Endothelial cell of umbilical vein (primary cell): ENCODE measurements around the gene ABCA8. TPM values are rescaled to one million over a fixed set of nuclear protein-coding genes. Genes with fewer than 3 reads are reported as not detected.

Experiments used
- BruUV-seq: library from RNA; stranded (reverse); fragments of 400-500 nt; replicated peaks from 2 replicates; lab custom pipeline; 2021; lab: Mats Ljungman, UMichigan
- CTCF ChIA-PET: fragments of 300-600, 350-600 bp; sonication (Branson Sonifier 250); formaldehyde crosslinking; loops from one replicate; lab custom pipeline; 2021; ENCODE audit warnings: antibody characterized with exemption, inconsistent platforms; lab: Charles Lee
- POLR2A ChIA-PET: fragments of 300-600, 350-600 bp; sonication (Branson Sonifier 250); formaldehyde crosslinking; loops from one replicate; lab custom pipeline; 2021; ENCODE audit warnings: antibody characterized with exemption, inconsistent platforms; lab: Charles Lee
- DNase-seq: peaks from one replicate; pipeline ENCODE4 v3.0.0-alpha.2; 2011; ENCODE audit warnings: low read depth, low spot score
- FAIRE-seq: peaks from 2 replicates; lab custom pipeline; 2011; peaks lifted over from hg19 to GRCh38; lab: Jason Lieb, UNC
- H2AFZ ChIP-seq: 2 replicates; pipeline ENCODE4 v1.6.0; 2012; ENCODE audit warnings: low read depth, low read length, control low read depth, inconsistent platforms
- H3K27ac ChIP-seq: 2 replicates; pipeline ENCODE4 v1.5.1; 2011; ENCODE audit warnings: low read depth, mild to moderate bottlenecking, control low read depth, low read length, moderate library complexity; ENCODE audit not compliant: insufficient read depth
- H3K27me3 ChIP-seq, 2 experiments: 2 replicates each; pipeline versions ENCODE4 v1.6.0 to v1.6.1; 2011; ENCODE audit warnings: low read length in 2 of 2, mixed read lengths in 1 of 2; ENCODE audit not compliant: control insufficient read depth in 2 of 2, insufficient read depth in 2 of 2
- H3K36me3 ChIP-seq, 2 experiments: 2 replicates in 1 of 2; 3 replicates in 1 of 2; pipeline ENCODE4 v1.5.1; 2011; ENCODE audit warnings: low read length in 2 of 2, mild to moderate bottlenecking in 1 of 2, moderate library complexity in 1 of 2; ENCODE audit not compliant: control insufficient read depth in 2 of 2, insufficient read depth in 2 of 2; ENCODE audit errors: extremely low read depth in 1 of 2
- H3K4me1 ChIP-seq: 3 replicates; pipeline ENCODE4 v1.5.1; 2011; ENCODE audit warnings: mild to moderate bottlenecking, low read length; ENCODE audit not compliant: control insufficient read depth, insufficient read depth; ENCODE audit errors: extremely low read depth
- H3K4me2 ChIP-seq: 2 replicates; pipeline ENCODE4 v1.6.1; 2011; ENCODE audit warnings: low read length, control low read depth, mixed read lengths; ENCODE audit not compliant: insufficient read depth
- H3K4me3 ChIP-seq, 3 experiments: fragments of 200-600 bp in 1 of 3; sonication (generic), shearing (Covaris generic) in 1 of 3; replicated peaks in 1 of 3; 2 replicates each; pipeline ENCODE4 v1.5.1; 2011 to 2016; ENCODE audit warnings: control low read depth in 3 of 3, low read length in 3 of 3, mild to moderate bottlenecking in 2 of 3, inconsistent platforms in 1 of 3, low read depth in 1 of 3, moderate library complexity in 1 of 3; ENCODE audit not compliant: insufficient read depth in 1 of 3
- H3K79me2 ChIP-seq: 2 replicates; pipeline ENCODE4 v1.6.0; 2012; ENCODE audit warnings: low read length, inconsistent platforms; ENCODE audit not compliant: control insufficient read depth, insufficient read depth
- H3K9ac ChIP-seq: replicated peaks from 2 replicates; pipeline ENCODE3; 2011; ENCODE audit warnings: low read length, control low read depth; ENCODE audit not compliant: insufficient read depth; ENCODE audit errors: extremely low read depth
- H3K9me1 ChIP-seq: replicated peaks from 3 replicates; pipeline ENCODE4 v1.6.0; 2011; ENCODE audit warnings: mild to moderate bottlenecking, low read length; ENCODE audit not compliant: control insufficient read depth, insufficient read depth; ENCODE audit errors: extremely low read depth
- H3K9me3 ChIP-seq: replicated peaks from 2 replicates; pipeline ENCODE4 v1.5.1; 2012; ENCODE audit warnings: low read length, inconsistent platforms; ENCODE audit not compliant: control insufficient read depth, insufficient read depth
- H4K20me1 ChIP-seq: replicated peaks from 2 replicates; pipeline ENCODE3; 2011; ENCODE audit warnings: mild to moderate bottlenecking, low read length; ENCODE audit not compliant: control insufficient read depth, insufficient read depth; ENCODE audit errors: extremely low read depth
- EZH2 ChIP-seq: IDR thresholded peaks from 2 replicates; pipeline ENCODE4 v1.6.1; 2012; ENCODE audit warnings: borderline replicate concordance, low read depth, mild to moderate bottlenecking, moderate library complexity, low read length, inconsistent platforms; ENCODE audit not compliant: severe bottlenecking
- FOS ChIP-seq: IDR thresholded peaks from 2 replicates; pipeline ENCODE4 v1.6.1; 2011; ENCODE audit warnings: mild to moderate bottlenecking, low read length, moderate library complexity, borderline replicate concordance; ENCODE audit not compliant: insufficient read depth
- GATA2 ChIP-seq: IDR thresholded peaks from 2 replicates; pipeline ENCODE4 v1.7.0; 2011; ENCODE audit warnings: low read depth, mild to moderate bottlenecking, moderate library complexity, mixed read lengths, low read length; ENCODE audit not compliant: insufficient read length, insufficient read depth
- JUN ChIP-seq: IDR thresholded peaks from 2 replicates; pipeline ENCODE4 v1.6.1; 2011; ENCODE audit warnings: borderline replicate concordance, low read depth; ENCODE audit not compliant: insufficient read length, insufficient read depth
- MYC ChIP-seq: IDR thresholded peaks from one replicate; pipeline ENCODE4 v1.6.1; 2011; ENCODE audit warnings: mild to moderate bottlenecking, low read depth, low read length
- POLR2A ChIP-seq: IDR thresholded peaks from 2 replicates; pipeline ENCODE4 v1.6.1; 2012; ENCODE audit warnings: low read depth, mild to moderate bottlenecking, control low read depth, low read length
- POLR2AphosphoS5 ChIP-seq: IDR thresholded peaks from 2 replicates; pipeline ENCODE4 v1.6.1; 2012; ENCODE audit warnings: low read depth, mild to moderate bottlenecking, control low read depth, low read length, moderate library complexity; ENCODE audit not compliant: insufficient read depth
- dilution Hi-C: fragments of 300-500 bp; cut with MboI; formaldehyde crosslinking; loops from one replicate; pipeline ENCODE4 v1.15.0; 2019; ENCODE audit warnings: low sequenced_read_pairs; ENCODE audit not compliant: extremely low pct_ligation_motif_present
- intact Hi-C: fragments of 100-400 bp; cut with micrococcal nuclease; formaldehyde crosslinking; loops from one replicate; pipeline ENCODE4 v1.10.0; 2022
- polyA plus RNA-seq, 4 experiments: library from polyadenylated mRNA; depleted of rRNA in 3 of 4; stranded (reverse) in 3 of 4; unstranded in 1 of 4; fragments of >200 nt; gene quantifications; 2 replicates each; pipeline versions ENCODE4 v1.2.1 to v1.2.3, GENCODE V29; 2011 to 2012; ENCODE audit warnings: missing spikeins in 1 of 4
- total RNA-seq: library from RNA; stranded (reverse); gene quantifications from 2 replicates; pipeline ENCODE4 v1.2.3, GENCODE V29; 2021
- TF ChIP-seq, protein P1 (sequence below): IDR thresholded peaks from 2 replicates; pipeline ENCODE4 v1.6.1; 2011; ENCODE audit not compliant: insufficient read depth, insufficient read length
- TF ChIP-seq, protein P2 (sequence below), 2 donors: IDR thresholded peaks; 1 replicate in 1 of 2; 2 replicates in 1 of 2; pipeline ENCODE4 v1.5.1; 2011; ENCODE audit warnings: low read length in 2 of 2, mild to moderate bottlenecking in 2 of 2, moderate library complexity in 2 of 2, control low read depth in 1 of 2, inconsistent platforms in 1 of 2, low read depth in 1 of 2; ENCODE audit not compliant: insufficient read depth in 1 of 2; ENCODE audit errors: extremely low read depth in 1 of 2

The ABCA8 gene
- total and polyA plus RNA-seq, 2 donors (not counting 3 experiments of a cell fraction or from before 2014, with no cell fraction given), result 0.99 to 1.7 TPM

DNA sequence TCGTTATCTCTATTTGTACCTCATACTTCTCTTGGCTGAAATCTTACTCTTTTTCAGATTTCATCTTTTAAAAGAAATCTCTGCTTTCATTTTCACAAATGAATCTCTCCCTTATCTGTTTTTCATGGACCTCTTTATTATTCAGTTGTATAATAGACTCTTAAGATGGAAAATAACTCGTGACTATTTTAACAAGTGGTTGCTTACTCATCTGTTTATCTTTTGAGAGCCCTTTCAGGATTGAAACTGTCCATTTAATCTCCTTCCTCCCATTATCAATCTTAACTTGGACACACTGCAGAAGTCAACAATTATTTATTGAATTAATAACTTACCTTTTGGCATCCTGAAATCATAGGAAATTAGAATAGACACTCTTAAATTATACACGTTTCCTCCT is 68.8 kb downstream of the ABCA8 start:
- no peak overlapping the region for H3K4me3 ChIP-seq
- H3K4me1 ChIP-seq, result peaks cover 3% of the 10 kb centered on the region
- no TSS peak for BruUV-seq
- H3K9me3 ChIP-seq, result no peaks in the 10 kb centered on the region
- H4K20me1 ChIP-seq, result no peaks in the 10 kb centered on the region
- H3K4me2 ChIP-seq, result no peak overlapping the region
- dilution Hi-C loops (no loop called here), intact Hi-C loops (no loop called here)
- CTCF ChIA-PET, result interaction anchor here (1.2 kb wide), 1 partner anchor 21 kb away, joined by 4 read pairs; no protein-coding TSS in a partner anchor
- FAIRE-seq, result no peak
- POLR2A ChIA-PET, result no interaction called here
- no peak overlapping the region for H3K9ac ChIP-seq
- H3K79me2 ChIP-seq, result no peaks in the 10 kb centered on the region
- no peak for DNase-seq
- TF ChIP-seq EZH2 (no peak), FOS (peak; percentile 22)
- H3K36me3 ChIP-seq, result no peaks in the 10 kb centered on the region
- no peak overlapping the region for H3K27ac ChIP-seq
- H3K27me3 ChIP-seq, result no peaks in the 10 kb centered on the region
- peak overlapping the region; percentile 20 for H2AFZ ChIP-seq
- H3K9me1 ChIP-seq, result no peaks in the 10 kb centered on the region

DNA sequence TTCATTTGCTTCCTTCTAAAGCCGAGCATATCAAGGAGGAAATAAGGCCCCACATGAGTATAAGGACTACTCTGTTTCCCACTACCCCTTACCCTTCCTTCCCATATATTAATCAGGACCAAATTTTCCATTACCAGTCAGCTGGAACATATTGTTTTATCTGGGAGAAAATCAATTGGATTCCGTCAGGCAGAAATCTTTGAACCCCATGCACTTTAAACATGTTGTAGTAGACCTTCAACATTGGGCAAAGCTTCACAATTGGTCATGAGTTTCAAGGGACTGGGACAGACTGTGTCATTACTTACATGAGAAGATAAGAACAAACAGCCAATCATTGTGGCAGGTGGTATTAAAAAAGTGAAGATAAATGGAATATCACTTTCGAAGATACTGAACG is 70.3 kb downstream of the ABCA8 start:
- Histone ChIP-seq H3K27me3 (no peaks in the 10 kb centered on the region), H4K20me1 (no peaks in the 10 kb centered on the region), H3K4me1 (peaks cover 3% of the 10 kb centered on the region), H3K4me3 (no peak overlapping the region), H3K27ac (no peak overlapping the region), H3K4me2 (no peak overlapping the region), H3K36me3 (no peaks in the 10 kb centered on the region), H3K9me1 (no peaks in the 10 kb centered on the region), H2AFZ (no peak overlapping the region), H3K9me3 (no peaks in the 10 kb centered on the region), H3K9ac (no peak overlapping the region), H3K79me2 (no peaks in the 10 kb centered on the region)
- DNase-seq (no peak), FAIRE-seq (no peak)
- no peak for TF ChIP-seq JUN
- TF ChIP-seq, protein P1, sequence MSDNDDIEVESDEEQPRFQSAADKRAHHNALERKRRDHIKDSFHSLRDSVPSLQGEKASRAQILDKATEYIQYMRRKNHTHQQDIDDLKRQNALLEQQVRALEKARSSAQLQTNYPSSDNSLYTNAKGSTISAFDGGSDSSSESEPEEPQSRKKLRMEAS, result no peak
- no peak for TF ChIP-seq FOS
- no peak for TF ChIP-seq GATA2
- no peak for TF ChIP-seq POLR2A
- TF ChIP-seq EZH2, result no peak
- no peak for TF ChIP-seq POLR2AphosphoS5
- TF ChIP-seq, protein P2, sequence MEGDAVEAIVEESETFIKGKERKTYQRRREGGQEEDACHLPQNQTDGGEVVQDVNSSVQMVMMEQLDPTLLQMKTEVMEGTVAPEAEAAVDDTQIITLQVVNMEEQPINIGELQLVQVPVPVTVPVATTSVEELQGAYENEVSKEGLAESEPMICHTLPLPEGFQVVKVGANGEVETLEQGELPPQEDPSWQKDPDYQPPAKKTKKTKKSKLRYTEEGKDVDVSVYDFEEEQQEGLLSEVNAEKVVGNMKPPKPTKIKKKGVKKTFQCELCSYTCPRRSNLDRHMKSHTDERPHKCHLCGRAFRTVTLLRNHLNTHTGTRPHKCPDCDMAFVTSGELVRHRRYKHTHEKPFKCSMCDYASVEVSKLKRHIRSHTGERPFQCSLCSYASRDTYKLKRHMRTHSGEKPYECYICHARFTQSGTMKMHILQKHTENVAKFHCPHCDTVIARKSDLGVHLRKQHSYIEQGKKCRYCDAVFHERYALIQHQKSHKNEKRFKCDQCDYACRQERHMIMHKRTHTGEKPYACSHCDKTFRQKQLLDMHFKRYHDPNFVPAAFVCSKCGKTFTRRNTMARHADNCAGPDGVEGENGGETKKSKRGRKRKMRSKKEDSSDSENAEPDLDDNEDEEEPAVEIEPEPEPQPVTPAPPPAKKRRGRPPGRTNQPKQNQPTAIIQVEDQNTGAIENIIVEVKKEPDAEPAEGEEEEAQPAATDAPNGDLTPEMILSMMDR (IDR thresholded peaks at IDR 0.05; ENCODE audit: extremely low read depth in 1 of 2, insufficient read depth in 1 of 2, low read depth in 1 of 2, low read length in 2 of 2), result no peak
- no peak for TF ChIP-seq MYC
- dilution Hi-C loops (no loop called here), intact Hi-C loops (no loop called here)
- BruUV-seq, result no TSS peak
- CTCF ChIA-PET, result no interaction called here
- POLR2A ChIA-PET, result no interaction called here
